NOMO-1 treated with DMSO at 0.1 percent for 48 hours (cell line): ENCODE results near the gene SYVN1.
"Not testable (repeated sequence)": the region's sequence is repeated elsewhere in the genome, so short reads cannot be mapped to it uniquely, and the experiment has no call there.

Experiments
- DNase-seq: peaks from one replicate; lab custom pipeline; 2025; ENCODE audit not compliant: unreplicated experiment; lab: John Stamatoyannopoulos, UW

SYVN1 gene

GRCh38 chr11:65151331-65151899 is 17.1 kb upstream of the SYVN1 start:
- DNase-seq: peak; percentile 33

GRCh38 chr11:65150509-65151299 is 16.4 kb upstream of the SYVN1 start:
- peak; percentile 87 for DNase-seq

GRCh38 chr11:65150131-65150508 is 15.8 kb upstream of the SYVN1 start:
- DNase-seq: not testable (repeated sequence)

- DNase-seq: no peak
Observed at GRCh38 chr11:65148657-65149056, 14.3 kb upstream of the SYVN1 start.

GRCh38 chr11:65147352-65148075 is 13.2 kb upstream of the SYVN1 start:
- no peak for DNase-seq

- DNase-seq: peak; percentile 17
Observed at GRCh38 chr11:65141896-65142494, 7.7 kb upstream of the SYVN1 start.

GRCh38 chr11:65136515-65137096 is 2.3 kb upstream of the SYVN1 start:
- DNase-seq: no peak

- no peak for DNase-seq
Observed at GRCh38 chr11:65135633-65136145, 1.4 kb upstream of the SYVN1 start.

- DNase-seq: peak; percentile 96
Observed at GRCh38 chr11:65134952-65135632, 773 bp upstream of the SYVN1 start.

- no peak for DNase-seq
Observed at GRCh38 chr11:65133724-65134123, 595 bp downstream of the SYVN1 start.

GRCh38 chr11:65132988-65133700 is 1.2 kb downstream of the SYVN1 start:
- peak; percentile 68 for DNase-seq

GRCh38 chr11:65132238-65132987 is 1.9 kb downstream of the SYVN1 start:
- DNase-seq: no peak

- no peak for DNase-seq
Observed at GRCh38 chr11:65131895-65132237, 2.5 kb downstream of the SYVN1 start.

- DNase-seq: no peak
Observed at GRCh38 chr11:65131417-65131776, 2.9 kb downstream of the SYVN1 start.

- no peak for DNase-seq
Observed at GRCh38 chr11:65130631-65131416, 3.5 kb downstream of the SYVN1 start.

- DNase-seq: no peak
Observed at GRCh38 chr11:65129649-65130441, 4.5 kb downstream of the SYVN1 start.

GRCh38 chr11:65128182-65129145 is 5.9 kb downstream of the SYVN1 start:
- no peak for DNase-seq
